ENCODE results near the gene BTNL2.
A peak's percentile ranks its signal among the peaks of the same experiment; 100 is the strongest.

BTNL2 gene

DNA sequence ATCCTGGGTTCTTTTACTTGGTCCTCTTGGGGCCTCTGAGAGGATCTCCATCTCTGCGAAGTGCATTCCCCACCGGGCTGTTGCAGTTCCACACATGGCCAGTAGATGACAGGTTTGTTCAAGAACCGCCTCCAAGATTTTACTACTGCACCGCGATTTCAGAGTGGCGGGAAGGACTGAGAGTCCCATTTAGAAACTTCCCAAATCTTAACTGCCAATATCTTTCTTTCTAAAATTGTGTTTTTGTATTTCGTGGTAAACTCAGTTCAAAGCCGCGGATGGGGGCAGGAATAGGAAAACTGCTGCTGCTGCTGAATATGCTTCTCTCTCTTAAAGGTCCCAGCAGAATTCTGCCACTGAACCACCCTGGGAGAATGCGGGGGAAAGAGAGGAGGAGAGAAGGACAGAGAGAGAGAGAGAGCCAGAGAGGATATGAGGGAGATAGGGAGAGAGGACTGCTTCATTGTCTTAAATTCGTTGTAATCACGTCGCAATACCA, 8.6 kb upstream of the BTNL2 start:
- DNase-seq (ENCODE audit: low read depth) = peak; percentile 45

DNA sequence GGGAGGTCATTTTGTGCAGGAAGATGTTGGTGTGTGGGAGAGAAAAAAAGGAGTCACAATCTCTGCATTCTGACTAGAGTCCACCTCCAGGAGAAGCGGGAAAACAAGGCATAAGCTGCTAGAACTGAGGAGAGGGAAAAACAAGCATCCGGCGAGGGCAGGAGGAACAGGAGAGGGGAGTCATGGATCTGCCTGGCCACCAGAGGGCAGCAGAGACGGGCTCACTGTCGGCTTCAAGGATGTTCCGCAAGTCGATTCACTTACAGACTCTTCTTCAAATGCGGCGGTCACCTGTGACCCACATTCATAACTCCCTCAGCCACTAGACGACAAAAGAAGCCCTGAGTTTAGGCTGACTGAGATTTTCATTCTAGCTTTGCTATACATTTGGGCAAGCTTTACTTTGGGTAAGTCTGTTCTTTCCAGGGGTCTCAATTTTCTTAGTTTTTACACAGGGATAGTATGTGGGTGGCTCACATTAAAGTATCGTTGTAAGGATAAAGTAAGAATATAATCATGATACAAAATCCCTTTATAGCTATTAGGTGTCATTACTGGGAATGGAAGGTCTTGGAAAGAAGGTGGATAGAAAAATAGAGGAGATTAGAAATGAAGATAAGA, 6.6 kb upstream of the BTNL2 start:
- peak; percentile 63 for DNase-seq (ENCODE audit: low read depth)

DNA sequence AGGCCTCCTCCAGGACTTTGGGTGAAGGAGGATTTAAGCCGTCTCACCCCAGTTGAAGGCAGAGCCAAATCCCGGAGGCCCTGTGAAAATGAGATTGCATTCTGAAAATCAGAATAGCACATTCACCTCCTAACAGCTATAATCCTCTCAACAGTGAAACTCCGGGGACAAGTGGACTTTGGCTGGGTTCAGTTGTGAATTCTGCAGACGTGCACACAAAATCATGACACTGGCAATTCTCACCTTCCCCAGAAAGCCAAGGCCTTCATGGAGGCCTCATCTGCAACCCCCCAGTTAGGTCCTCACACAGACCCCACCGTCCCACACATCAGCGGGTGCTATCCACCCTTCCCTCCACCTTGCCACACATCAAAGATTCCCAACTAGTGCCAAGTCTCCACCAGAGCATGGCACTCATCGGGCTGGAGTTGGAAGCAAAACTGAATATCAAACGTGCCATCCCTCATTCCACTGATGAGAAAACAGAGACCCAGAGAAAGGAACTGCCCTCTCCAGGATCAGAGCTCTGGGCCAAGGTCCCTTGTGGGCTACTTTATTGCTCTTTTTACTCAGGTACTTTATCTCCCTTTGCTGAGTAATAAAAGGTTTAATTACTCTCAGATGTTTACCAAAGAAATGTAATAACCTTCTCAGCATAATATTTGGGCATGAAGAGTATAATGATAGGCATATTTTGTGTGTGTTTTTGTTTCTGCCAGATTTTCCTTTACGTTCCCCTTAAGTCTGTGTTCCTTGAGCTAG, 4.8 kb upstream of the BTNL2 start:
- DNase-seq (ENCODE audit: low read depth) = no peak

GRCh38 chr6:32410906-32411305, 3.9 kb upstream of the BTNL2 start:
- DNase-seq (ENCODE audit: low read depth) = no peak

GRCh38 chr6:32406197-32406596, 784 bp downstream of the BTNL2 start:
- DNase-seq (ENCODE audit: low read depth) = no peak

DNA sequence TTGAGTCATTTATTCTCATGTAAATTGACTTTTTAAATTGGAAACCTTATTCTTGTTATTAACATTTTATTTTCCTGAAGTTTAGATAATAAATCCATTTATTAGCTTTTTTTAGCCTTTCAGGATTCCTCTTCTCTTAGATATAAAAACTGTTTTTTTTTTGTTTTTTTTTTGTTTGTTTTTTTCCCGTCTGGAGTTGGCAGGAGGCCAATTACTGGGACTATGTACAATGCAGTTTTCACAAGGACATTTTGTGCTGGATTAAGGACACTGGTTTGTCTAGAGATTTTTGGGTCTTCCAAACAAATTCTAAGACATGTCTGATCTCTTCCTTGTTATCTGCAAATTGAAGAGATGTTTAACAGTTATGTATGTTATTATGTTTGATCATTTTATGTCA, 1.3 kb downstream of the BTNL2 start:
- DNase-seq (ENCODE audit: low read depth) = no peak

DNA sequence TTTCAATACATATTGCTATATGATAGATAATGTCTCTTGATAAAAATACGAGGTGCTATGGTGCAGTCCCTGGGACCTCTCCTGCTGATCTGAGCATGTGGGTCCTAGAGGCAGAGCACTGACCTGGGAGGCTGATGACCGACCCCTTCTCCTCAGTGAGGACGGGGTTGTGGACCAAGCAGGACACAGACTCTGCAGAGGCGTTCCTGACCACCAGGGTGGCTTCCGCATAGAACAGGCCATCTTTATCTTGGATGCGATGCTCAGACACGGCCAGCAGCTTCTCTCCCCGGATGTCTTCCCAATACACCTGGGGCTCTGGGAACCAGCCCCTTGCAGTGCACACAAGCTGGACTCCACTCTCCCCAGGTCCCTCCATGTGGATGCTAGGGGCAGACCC, 4.2 kb downstream of the BTNL2 start:
- DNase-seq (ENCODE audit: low read depth) = no peak

DNA sequence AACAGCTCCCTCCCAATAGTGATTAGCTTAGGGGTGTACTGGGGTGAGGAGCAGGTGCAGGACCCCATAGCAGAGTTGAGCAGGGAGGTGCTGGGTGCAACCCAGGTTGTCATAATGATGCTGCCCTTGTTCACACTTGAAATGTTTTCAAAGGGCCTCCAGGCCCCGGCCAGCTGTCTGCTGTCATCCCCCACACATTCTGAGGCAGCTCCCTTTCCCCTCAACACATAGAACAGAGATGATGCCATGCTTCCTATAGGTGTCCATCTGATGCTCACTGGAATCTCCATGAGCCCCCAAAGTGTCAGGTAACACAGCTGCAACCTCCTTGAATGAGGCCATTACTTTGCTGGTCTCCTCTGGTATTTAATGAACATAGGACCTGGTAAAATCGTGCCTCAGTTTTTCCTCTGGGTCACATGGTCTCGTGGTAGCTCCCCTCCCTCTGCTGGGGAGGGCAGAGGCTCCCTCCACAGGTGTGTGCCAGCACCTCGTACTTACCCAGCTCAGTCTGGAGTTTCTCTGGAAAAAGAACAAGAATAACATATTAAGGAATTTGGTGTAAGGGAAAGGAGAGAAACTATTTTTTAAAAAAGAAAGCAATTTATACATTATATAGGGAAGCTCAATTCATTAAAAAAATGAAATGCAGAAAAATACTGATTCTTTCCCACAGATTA, 5.6 kb downstream of the BTNL2 start:
- DNase-seq (ENCODE audit: low read depth) = no peak

GRCh38 chr6:32397252-32397920, 9.6 kb downstream of the BTNL2 start:
- no peak for DNase-seq (ENCODE audit: low read depth)

DNA sequence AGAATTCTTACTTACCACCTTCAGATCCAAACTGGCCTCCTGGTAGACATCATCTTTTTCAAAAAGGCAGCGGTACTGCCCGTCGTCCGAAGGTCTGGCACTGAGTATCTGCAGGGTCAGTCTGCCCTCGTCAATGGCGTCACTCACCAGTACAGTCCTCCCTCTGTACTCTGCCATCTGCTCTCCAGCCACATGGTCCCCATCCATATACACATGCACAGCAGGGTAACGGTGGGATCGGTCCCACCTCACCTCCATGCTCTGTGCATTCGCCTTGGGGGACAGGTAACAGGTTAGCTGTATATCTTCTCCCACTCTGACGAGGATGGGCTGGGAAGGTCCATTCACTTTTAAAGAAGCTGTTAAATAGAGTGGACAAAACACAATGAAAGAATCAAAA, 11.0 kb downstream of the BTNL2 start:
- no peak for DNase-seq (ENCODE audit: low read depth)

DNA sequence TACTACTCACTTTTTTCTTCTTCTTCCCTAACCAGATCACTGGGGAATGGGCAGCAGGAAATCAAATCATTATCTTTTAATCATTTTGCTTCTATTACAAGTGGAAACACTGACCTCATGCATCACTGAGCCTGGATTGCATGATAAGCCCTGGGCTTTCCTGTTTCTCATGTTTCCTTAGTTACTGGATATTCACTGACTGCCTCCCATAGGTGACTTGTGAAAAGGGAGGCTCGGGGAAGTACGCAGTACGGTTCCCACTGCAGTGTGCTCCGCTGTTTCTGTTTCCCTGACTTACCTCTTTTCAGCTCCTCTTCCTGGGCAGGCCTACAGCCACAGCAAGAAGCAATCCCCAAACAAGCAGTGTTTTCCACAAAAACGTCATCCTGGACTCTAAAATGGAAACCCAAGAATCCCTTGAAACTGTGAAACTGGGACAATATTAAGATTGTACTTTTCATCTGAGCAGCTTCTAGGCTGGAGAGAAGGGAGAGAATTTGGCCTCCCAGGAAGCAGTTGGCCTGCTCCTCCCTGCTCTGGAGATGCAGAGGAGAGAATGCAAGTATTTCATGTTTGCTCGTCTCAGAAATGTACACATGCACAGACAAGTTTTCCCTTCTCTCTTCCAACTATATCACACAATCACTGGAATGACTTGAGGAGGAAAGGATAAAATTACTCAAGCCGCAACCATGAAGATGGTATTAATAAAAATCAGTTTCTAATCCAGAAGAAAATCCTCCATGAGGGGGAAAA, 13.1 kb downstream of the BTNL2 start:
- no peak for DNase-seq (ENCODE audit: low read depth)

- DNase-seq (ENCODE audit: low read depth) = no peak
Measured at GRCh38 chr6:32391505-32391904, 15.5 kb downstream of the BTNL2 start.

DNA sequence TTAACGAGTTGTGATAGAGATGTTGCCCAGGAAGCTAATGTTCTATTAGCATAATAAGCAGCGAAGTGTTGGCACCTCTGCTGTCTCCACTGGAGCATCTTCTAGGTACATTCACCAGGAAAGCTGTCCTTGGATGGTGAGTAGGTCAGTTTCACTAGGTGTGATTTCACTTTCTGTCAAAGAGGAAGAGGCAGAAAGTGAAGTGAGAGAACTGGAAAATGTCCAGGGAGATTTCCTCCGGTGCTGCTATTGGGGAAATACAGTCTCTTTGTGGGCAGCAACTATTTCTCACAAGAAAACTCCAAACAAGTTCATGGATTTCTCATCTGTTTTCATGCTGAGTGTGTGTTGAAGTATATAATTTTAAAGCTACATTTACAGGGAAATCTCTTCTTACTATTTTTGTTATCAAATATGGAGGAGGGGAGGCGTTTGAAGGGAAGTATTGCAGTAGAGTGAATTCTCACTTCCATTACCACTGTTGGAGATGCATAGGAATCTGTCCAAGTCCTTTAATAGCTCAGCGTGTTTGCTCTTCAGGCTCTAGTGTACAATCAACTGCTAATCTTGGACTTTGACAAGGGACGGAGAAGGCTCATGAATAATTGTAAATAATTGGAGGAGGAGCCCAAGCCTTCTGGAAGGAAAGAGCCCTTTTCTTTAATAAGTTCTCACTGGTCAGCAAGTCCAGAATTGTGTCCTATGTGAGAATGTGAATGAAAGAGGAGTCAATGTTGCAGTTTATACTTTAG, 19.2 kb downstream of the BTNL2 start:
- no peak for DNase-seq (ENCODE audit: low read depth)

GRCh38 chr6:32386040-32386439, 20.9 kb downstream of the BTNL2 start:
- no peak for DNase-seq (ENCODE audit: low read depth)

DNA sequence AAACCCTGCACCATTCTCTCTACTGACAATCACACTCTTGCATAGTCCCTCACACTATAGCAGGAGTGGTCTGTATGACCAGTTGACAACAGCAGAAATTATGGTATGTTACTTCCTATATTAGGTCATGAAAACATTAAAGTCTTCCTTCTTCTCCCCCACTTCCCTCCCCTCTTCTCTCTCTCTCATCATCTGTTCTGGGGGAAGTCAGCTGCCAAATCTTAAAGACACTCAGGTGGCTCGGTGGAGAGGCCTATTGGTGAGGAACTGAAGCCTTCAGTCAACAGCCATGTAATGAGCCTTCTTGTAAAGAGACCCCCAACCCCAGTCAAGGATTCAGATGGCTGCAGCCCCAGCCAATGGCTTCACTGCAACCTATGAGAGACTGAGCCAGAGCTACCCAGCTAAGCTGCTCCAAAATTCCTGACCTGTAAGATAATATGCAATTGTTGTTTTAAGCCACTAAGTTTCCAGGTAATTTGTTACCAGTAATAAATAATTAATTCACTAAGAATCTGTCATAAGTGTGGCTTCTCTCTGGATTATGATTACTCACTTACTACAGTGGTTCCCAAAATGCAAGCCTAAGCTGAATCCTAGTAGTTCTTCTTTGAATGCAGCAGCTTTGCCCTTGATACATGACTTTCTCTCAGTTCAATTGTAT, 24.1 kb downstream of the BTNL2 start:
- DNase-seq (ENCODE audit: low read depth) = no peak

DNA sequence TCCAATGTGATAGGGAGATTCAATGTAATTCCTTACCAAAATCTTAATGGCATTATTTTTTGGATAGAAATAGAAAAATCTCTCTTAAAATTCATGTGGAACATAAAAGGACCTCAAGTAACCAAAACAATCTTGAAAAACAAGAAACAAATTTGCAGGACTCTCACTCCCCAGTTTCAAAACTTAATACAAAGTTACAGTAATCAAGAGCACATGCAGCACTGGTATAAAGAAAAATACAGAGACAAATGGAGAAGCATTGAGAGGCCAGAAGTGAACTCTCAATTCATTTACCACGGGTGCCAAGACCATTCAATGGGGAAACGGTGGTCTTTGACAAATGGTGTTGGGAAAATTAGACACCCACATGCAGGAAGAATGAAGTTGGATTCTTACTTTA, 27.4 kb downstream of the BTNL2 start:
- no peak for DNase-seq (ENCODE audit: low read depth)

GRCh38 chr6:32375739-32376529, 31.0 kb downstream of the BTNL2 start:
- DNase-seq (ENCODE audit: low read depth) = no peak

DNA sequence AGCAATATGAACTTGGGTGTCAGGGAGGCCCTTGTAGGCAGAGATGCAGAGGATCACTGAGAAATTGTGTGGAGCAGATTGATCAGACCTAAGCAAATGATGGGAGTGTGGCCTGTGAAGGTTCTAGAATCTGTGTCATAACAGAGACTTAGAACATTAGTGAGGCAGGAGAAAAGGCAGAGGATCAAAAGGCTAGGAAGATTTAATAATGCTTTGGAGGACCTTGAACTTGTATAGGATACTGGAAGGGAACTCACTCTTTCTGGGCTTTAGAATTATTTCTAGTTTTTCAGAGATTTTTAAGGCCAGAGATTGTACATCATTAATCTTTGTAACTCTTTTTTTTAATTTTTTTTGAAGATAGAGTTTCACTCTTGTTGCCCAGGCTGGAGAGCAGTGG, 35.2 kb downstream of the BTNL2 start, which contains the start of gene TSBP1:
TSBP1 (minus strand) TSS at position 101 of the 400 bp plus-strand sequence. CDS start 197 bp downstream, outside the sequence.
- DNase-seq (ENCODE audit: low read depth) = no peak

DNA sequence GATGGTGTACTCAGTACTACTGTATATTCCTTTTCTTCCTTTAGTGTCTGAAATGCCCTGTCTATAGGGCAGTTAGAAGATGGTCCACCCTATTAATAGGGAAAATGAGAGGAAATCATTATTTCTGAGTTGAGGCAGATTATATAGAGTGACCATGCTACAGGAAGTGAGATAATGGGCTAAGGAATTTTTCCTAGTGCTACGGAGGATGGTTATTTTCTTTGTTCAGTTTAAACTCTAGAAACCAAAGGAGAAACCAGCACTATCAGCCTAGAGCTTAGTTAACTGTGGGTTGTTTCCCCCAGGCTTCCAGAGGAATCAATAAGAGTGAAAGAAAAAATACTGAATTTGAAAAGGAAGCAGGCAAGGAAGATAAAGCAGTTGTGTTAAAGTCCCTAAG, 35.8 kb downstream of the BTNL2 start:
- no peak for DNase-seq (ENCODE audit: low read depth)

DNA sequence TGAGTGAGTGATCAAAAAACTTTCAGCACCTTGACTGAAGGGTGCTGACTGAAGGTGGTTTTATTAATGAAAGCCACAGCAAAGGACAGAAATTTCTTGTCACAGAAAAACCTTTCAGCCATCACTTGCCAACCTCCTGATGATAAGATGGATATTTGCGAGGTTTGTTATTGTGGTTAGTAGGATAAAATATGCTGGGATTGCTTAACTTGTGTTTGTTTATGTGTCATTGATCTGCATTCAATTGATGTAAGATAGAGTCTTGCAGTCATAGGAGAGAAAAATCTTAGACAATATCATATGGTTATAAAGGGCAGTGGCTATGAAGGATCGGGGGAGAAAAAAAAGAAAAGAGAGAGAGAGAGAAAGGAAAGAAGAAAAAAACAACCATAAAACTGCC, 36.5 kb downstream of the BTNL2 start:
- no peak for DNase-seq (ENCODE audit: low read depth)

Measured in T-helper 22 cell (primary cell).